NB4 (cell line): ENCODE results near the gene FERMT3.

ENCODE experiments used
- CTCF ChIP-seq: IDR thresholded peaks from one replicate; pipeline ENCODE4 v1.5.1; 2012; ENCODE audit warnings: low read depth, low read length
- POLR2A ChIP-seq: IDR thresholded peaks from 2 replicates; pipeline ENCODE4 v1.6.1; 2011; ENCODE audit warnings: mild to moderate bottlenecking; ENCODE audit not compliant: insufficient read length; ENCODE audit errors: extremely low read depth

GRCh38 chr11:64253043-64253442 lies 46.5 kb downstream of the FERMT3 start:
- no peak for TF ChIP-seq CTCF
- TF ChIP-seq POLR2A = no peak
